GM19239 (cell line): Measurements from ENCODE around the gene CHRM4.
"Not testable (repeated sequence)": the region's sequence is repeated elsewhere in the genome, so short reads cannot be mapped to it uniquely, and the experiment has no call there.

Source experiments
- DNase-seq: peaks from one replicate; pipeline ENCODE4 v3.0.0; 2011; ENCODE audit warnings: low spot score; ENCODE audit not compliant: insufficient read length
- FAIRE-seq: peaks from 2 replicates; lab custom pipeline; 2011; peaks lifted over from hg19 to GRCh38; lab: Jason Lieb, UNC

Gene CHRM4

DNA sequence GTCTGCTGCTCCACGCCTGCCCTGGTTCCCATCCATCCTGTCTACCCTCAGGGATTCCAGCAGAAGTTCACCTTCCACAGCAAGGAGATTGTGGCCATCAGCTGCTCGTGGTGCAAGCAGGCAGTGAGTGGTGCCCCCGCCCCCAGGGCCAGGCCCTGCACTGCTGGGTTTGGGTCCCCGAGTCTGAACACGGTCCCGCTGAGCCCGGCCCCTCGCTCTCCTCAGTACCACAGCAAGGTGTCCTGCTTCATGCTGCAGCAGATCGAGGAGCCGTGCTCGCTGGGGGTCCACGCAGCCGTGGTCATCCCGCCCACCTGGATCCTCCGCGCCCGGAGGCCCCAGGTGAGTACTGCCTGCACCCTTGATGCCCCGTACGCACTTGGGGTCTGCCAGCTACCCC lies 20.3 kb downstream of the CHRM4 start:
- DNase-seq, FAIRE-seq: not testable (repeated sequence)

DNA sequence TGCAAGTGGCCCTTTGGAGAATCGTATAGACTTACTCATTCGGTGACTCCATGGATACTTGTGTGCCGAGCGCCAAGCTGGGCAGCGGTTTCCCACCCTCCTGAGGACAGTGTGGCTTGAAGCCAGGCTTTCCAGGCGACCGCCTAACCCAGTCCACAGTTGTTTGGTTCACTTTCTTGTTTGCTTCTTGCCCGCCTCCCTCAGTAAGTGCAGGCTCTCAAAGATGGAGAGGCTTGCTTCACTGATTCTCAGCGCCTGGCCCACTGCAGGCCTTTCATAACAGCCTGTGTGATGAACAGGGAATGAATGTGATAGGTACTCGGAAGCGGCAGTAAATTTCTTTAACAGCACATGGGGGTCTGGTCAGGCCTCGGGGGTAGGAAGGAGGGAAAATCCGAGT lies 21.3 kb downstream of the CHRM4 start:
- DNase-seq (no peak), FAIRE-seq (no peak)

DNA sequence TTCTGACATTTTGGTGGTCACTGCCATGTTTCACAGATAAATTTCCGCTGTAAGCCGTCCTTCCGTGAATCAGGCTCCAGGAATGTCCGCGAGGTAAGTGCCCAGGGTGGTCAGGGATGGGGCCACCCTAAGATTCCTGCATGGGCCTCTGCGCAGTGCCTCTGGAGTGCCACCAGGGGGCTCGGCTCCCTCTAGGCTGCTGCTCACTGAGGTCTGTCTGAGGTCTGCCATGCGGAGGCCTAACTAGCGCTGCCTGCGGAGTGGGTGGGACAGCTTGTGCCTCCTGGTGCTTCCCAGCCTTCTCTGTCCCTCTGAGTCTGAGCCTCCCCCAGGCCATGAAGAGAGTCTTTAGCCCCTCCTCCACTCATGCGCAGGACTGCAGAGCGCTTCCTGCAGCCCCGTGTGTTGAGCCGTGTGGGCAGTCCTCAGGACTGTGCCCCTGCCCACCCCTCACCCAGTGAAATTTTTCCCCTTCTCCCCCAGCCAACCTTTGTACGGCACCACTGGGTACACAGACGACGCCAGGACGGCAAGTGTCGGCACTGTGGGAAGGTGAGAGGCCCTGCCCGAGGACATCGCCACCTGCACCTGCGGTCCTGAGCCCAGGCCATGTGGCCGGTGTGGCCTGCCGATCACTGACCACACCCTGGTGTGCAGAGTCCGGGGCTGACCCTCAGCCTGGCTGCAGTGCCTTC lies 22.0 kb downstream of the CHRM4 start:
- FAIRE-seq (peak; percentile 81), DNase-seq (no peak)

DNA sequence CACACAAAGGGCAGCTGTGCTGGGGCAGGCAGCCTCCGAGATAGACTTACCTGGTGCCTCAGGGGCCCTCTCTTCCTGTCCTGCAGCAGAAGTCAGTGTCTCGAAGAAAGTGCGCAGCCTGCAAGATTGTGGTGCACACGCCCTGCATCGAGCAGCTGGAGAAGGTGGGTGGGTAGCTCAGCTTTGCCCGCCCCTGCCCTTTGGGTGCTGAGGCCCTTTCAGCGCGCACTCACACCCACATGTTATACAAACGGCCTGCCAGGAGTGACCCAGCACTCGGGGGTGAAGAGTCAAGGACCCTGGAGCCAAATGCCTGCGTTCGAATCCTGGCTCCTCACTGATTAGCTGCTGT lies 23.7 kb downstream of the CHRM4 start:
- DNase-seq (no peak), FAIRE-seq (no peak)

DNA sequence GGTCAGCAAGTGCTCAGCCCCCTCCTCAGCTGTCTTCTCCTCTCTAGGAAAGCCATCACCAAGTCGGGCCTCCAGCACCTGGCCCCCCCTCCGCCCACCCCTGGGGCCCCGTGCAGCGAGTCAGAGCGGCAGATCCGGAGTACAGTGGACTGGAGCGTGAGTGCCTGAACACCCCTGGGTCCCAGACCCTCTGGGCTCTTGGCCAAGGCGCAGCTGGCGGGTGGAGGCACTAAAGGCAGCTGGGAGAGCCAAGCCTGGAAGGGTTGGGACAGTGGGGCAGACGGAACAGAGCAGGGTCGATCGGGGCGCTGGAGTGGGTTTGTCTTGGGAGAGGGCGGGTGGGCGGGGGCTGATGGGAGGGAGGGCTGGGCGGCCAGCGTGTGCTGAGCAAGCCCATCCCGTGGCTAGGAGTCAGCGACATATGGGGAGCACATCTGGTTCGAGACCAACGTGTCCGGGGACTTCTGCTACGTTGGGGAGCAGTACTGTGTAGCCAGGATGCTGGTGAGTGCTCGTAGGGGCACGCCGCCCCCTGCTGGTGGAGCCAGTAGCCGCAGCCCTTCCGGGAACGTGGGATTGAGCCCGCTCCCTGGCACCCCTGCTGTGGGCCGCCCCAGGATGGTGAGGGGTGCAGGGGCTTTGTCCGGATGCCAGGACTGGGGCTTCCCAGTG lies 24.2 kb downstream of the CHRM4 start:
- DNase-seq (no peak), FAIRE-seq (peak; percentile 61)

DNA sequence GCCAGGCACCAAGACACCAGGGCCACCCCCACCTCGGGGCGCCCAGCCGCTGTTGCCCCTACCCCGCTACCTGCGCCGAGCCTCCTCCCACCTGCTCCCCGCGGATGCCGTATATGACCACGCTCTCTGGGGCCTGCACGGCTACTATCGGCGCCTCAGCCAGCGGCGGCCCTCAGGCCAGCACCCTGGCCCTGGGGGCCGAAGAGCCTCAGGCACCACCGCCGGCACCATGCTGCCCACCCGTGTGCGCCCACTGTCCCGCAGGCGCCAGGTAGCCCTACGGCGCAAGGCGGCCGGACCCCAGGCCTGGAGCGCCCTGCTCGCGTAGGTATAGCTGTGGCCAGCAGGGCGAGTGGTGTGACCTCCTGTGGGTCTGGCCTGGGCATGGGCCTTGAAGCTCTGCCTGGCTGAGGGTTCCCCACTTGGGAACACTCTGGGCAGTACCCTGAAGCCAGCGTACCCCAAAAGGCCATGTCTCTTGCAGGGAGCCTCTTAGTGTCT lies 24.9 kb downstream of the CHRM4 start:
- DNase-seq (no peak), FAIRE-seq (no peak)

DNA sequence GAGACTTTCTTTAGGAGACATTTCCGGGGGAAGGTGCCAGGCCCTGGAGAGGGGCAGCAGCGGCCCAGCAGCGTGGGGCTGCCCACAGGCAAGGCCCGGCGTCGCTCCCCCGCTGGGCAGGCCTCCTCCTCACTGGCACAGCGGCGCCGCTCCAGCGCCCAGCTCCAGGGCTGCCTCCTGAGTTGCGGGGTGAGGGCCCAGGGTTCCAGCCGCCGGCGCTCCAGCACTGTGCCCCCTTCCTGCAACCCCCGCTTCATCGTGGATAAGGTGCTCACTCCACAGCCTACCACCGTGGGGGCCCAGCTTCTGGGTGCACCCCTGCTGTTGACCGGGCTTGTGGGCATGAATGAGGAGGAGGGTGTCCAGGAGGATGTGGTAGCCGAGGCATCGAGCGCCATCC lies 25.3 kb downstream of the CHRM4 start:
- no peak for FAIRE-seq
- DNase-seq = no peak

DNA sequence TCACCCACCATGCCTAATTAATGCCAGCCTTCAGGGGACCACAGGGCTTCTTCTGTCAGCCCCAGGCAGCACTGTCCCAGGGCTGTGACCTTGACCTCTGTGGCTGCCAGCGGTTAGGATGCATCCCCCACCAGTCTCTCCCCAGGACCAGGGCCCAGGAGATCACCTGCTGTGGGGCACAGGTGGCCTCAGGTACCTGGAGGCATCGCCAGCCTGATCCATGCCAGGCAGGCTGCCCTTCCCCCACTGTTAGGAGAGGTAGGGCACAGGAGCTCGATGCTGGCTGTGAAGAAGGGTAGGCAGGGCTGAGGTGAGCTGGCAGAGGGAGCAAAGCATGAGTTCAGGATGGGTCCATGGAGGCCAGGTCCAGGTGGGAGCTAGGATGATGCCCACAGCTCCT lies 26.8 kb downstream of the CHRM4 start:
- DNase-seq (no peak), FAIRE-seq (no peak)

DNA sequence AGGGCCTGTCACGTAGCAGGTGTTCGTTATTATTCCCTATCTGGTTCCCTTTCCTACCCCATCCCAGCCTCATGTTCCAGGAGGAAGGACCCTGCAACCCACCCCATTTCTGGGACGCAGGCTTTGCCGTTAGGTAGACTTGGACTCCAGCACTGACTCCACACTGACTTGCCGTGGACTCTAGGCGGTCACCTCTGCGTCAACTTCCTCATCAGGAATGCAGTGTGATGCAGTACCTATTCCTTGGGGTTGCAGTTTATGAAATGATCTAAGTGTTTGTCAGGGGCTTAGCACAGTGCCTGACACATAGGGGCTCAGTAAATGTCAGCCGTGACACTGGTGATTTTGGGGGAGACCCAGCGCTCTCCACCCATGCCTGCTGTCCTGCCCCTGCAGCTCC lies 27.5 kb downstream of the CHRM4 start:
- FAIRE-seq (no peak), DNase-seq (no peak)

DNA sequence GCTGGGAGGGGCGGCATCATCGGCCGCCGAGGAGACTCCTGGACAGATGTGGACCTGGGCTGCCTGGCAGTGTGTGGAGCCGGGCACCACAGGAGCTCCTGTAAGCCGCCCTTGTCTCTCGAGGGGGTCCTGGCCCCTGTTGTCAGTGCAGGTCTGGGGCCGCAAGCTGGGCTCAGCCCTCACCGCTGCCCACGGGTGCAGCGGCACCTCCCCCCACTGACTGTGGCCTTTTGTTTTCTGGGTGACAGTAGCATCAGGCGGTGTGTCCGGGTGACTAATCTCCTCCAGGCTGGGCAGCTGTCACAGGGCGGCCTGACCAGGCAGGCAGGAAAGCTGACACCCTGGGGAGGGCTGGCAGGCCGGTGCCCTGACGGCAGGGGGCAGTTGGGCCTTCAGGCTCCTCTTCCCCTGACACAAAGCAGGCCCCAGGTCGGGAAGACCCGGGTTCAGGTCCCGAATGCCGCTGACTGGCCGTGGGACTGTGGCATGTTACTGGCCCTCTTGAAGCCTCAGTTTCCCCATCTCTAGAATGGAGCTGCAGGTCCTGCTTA lies 28.0 kb downstream of the CHRM4 start:
- FAIRE-seq = no peak

DNA sequence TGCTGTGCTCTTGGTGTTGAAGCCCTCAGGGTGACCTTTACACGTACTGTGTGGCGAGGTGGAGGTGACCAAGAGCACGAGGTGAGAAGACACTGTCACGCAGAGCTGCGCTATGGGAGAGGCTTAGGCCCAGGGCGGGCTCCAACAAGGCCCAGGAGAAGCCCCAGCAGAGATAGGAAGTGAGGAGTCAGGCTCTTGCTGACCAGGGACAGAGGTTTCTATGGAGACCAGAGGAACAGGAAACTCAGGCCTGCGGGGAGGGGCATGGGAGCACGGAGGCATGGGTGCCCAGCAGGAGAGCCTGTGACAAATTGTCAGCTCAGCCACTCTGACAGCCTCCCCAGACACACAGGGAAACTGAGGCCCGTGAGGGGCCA lies 28.6 kb downstream of the CHRM4 start:
- DNase-seq = no peak
- FAIRE-seq = no peak

More for the DNA sequence above, 28.0 kb downstream of the CHRM4 start:
- no peak for DNase-seq

DNA sequence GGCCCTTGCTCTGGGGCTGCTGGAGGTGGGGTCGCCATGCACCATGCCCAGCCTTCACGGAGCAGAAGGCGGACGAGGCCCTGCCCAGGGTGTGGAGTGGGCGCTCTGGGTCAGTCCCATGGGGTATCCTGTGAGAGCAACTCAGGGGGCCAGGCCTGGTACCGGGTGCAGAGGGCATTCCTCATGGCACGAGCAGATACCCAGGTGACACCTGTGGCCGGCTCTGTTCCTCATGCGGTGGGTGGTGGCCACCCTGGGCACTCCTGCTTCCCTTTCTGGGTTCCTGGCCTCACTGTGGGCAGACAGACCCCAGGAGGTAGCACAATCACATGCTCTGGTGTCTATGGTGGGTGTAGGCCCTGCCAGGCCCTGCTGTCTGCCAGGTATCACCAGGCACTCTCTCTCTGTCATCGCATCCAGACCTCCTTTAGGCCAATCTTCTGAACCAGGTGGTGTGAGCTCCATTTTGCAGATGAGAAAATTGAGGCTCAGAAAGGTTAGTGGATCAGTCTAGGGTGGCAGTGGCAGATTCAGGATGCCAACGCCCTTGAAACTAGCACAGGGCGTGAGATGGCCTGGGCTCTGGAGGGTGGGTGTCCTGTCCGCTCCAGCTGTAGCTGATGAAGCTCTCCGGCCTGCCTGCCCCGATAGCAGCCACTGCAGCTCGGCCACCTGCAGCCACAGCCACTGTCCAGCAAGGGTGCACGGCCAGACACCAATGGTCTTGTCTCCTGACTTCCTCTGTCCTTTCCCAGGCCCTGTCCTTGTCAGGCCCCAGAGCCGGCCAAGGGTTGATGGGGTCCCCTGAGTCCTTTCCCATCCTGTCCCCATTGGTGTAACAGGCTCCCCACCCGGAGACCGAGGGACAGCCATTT lies 29.2 kb downstream of the CHRM4 start:
- DNase-seq = no peak
- FAIRE-seq = no peak

DNA sequence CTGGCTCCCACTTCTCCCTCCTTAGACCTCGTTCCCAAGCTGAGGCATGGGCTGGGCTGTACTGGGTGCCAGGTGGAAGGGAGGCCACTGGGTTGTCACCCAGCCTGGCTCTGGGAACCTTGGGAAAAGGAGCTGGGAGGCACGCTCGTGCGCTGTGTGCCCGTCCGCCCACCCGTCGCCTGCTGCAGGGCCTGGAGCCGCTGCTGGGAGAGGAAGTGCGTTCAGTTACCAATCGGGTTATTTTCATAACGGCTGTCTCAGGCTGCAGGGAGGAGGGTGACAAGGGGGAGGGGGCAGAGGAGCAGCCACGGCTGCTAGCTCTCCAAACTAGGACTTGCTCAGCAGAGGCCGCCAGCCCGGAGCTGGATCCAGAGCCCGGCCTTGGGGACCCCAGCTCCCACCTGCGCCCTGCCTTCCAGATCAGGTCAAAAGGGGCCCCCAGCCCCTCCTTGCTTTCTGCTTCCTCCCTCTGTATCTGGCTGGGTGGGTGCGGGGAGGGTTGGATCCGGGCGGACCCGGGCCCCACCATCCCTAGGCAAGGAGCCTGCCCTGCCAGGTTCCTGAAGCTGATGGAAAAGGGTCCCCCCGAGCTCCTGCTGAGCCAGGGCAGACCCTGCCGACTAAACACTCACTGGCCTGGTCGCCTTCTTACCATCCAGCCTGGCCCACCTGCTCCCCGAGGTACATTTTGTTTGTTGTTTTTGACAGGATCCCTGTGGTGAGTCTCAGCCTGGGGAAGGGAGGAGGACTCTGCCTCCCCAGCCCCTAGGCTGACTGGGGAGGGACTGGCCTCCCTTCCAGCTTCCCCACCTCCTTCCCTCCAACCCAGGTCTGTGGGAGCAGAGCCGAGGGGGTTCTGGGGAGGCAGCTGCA lies 30.1 kb downstream of the CHRM4 start:
- DNase-seq (peak; percentile 98), FAIRE-seq (peak; percentile 97)

DNA sequence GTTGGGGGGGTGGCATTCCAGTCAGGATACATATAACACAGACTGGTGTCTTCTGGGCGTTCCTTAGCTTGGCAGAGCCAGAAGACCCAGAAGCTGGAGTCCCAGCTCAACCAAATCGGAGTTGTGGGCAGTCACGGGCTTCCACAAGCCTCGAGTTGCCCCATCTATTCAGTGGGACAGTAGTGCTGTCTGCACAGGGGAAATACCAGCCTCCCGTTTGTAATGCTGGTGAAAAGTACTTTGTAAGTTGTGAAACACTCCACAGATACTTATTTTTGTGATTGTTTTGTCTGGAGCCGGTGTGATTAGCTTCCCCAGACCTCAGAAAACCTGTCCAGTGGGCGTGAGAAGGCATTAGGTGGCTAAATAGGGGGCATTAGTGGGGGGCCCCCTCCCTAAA lies 30.7 kb downstream of the CHRM4 start:
- no peak for FAIRE-seq
- DNase-seq = no peak

DNA sequence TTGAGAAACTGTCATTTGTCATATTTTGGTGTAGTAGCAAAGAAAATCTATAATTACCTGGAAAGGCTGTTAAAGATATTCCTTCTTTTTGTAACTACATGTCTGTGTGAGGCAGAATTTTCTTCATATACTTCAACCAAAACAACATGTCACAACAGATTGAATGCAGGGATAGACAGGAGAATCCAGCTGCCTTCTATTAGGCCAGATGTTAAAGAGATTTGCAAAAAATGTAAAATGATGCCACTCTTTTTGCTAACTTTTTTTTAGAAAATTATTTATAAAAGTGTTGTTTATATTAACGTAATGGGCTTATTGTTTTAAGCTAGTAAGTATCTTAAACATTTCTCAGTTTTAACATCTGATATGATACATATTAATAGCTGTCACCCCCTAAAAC lies 31.6 kb downstream of the CHRM4 start:
- no peak for FAIRE-seq

DNA sequence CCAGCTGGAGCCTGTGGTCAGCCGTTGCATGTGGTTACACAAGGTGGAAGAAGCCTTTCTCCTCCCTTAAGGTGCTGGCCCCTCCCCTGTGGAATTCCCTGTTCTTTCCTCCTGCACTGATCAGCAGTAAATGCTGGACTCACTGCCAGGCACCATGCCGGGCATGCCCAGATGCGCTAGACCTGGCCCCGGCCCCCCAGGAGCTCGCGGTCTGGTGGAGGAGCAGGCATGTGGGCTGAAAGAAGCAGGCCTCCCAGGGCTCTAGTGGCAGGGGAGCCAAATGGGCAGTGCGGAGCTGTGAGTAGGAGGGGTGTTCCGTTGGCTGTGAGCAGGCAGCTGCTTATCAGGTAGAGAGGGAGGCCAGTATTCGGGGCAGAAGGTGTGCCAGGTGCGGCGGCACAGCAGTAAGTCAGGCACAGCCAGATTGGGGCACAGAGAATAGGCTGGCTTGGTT lies 34.1 kb downstream of the CHRM4 start:
- DNase-seq = no peak
- no peak for FAIRE-seq

More for the DNA sequence above, 31.6 kb downstream of the CHRM4 start:
- DNase-seq = no peak

DNA sequence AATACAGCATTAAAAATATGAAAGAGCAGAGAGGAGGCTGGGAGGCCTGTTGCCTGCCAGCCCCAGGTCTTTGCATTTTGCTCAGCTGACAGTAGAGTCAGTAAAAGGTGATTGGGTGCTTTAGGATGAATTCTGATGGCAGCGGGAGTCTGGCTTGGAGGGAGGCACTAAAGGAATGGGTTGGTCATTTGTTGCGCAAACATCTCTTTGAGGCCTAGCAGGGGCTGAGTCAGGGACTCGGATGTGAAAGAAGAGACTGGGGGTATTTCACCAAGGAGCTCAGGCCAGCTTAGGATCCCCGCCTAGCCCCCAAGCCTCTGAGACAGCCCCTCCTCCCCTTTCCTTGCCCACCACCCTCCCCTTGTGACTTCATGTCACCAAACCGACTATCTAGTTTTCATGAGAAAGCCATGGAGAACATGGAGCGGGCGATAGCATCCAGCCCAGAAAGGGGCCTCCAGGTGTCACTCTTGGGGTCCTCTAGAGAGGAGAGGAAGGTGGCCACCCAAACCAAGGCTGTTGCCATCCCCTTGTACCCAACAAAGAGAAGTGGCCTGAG lies 34.6 kb downstream of the CHRM4 start:
- FAIRE-seq (no peak), DNase-seq (no peak)

DNA sequence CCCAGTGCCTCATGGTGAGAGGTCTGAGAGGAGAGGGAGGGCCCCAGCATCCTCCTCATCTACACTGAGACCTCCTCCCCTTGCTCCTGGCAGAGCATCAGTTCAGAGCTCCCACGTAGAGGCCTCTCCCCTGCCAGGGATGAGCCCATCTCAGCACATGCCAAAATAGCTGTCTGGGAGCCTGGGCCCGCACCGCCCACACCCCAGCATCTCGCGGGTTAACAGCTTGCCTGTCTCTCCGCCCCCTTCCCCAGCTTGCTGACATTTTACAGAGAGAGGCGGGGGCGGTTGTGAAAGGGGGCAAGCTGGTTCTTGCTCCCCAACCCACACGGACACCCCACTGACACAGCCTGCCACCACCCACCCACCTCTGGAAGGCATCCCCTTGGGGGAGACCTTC lies 37.9 kb downstream of the CHRM4 start:
- DNase-seq (no peak), FAIRE-seq (no peak)

DNA sequence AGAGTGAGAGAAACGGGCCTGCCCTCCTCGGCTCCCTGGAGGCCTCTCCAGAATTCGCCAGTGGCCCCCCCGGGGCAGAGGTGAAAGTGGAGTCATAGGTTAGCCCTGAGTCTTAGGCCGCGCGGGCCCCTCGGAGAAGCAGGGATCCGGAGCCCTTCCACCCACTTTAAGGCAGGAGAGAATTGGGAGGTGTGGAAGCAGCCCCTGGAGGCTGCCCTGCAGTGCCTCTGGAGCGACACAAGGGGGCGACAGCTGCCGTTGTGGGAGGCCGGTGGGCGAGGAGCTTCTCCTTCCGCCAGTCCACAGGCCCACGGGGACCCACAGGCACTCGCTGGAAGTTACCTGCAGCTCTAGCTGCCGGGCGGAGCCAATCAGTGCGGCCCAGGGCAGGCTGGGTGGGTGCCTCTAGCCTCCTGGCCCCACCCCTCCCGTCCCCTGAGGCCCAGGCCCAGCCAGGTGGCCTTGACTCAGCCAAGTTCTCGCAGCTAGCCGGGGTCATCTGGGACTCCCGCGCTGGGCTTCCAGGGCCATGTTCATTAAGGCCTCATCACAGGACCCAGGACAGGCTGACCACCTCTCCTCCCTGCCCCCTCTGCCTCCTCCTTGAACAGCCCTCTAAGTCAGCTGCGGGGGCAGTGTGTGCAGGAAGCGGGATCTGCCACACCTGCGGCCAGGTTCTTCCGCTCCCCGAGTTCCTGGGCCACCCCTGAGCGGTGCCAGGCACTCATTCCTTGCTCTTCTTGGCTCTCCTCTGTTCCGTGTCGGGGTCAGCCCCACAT lies 39.3 kb downstream of the CHRM4 start:
- DNase-seq = no peak
- no peak for FAIRE-seq
